HG02852 (cell line): ENCODE results near the gene DCUN1D4.
"Not testable (repeated sequence)": the region's sequence is repeated elsewhere in the genome, so short reads cannot be mapped to it uniquely, and the experiment has no call there.

Source experiments
- ATAC-seq: cut with Tn5 transposase; IDR thresholded peaks from one replicate; pipeline ENCODE4 v1.9.1; 2021; ENCODE audit warnings: mild to moderate bottlenecking, moderate library complexity; ENCODE audit not compliant: unreplicated experiment

DCUN1D4 gene

DNA sequence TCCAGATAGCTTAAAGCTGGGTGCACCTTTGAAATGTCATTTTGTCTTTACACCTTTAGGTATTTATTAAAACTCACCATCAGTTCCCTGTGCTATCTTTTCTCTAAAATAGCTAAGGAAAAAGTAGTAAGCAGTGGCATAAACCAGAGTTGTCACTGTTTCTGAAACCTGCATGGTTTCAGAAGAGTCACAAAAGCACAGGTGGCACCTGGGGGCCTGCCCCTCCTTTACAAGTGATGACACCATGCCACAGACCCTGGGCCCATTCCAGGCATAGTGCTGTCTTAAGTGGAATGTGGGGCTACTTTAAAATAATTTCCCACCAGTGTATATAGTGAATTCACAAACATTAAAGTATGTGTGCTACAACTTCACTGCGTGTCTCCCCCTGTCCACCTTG is 47.8 kb downstream of the DCUN1D4 start:
- ATAC-seq, result no peak

DNA sequence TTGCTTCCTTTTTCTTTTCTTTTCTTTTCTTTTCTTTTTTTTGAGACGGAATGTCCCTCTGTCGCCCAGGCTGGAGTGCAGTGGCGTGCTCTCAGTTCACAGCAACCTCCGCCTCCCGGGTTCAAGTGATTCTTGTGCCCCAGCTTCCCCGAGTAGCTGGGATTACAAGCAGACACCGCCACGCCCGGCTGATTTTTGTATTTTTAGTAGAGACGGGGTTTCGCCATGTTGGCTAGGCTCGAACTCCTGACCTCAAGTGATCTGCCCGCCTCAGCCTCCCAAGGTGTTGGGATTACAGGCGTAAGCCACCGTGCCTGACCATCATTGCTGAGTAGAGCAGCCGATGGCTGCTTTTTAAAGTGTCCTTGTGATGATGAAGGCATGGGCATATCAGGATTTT is 50.4 kb downstream of the DCUN1D4 start:
- ATAC-seq, result not testable (repeated sequence)

DNA sequence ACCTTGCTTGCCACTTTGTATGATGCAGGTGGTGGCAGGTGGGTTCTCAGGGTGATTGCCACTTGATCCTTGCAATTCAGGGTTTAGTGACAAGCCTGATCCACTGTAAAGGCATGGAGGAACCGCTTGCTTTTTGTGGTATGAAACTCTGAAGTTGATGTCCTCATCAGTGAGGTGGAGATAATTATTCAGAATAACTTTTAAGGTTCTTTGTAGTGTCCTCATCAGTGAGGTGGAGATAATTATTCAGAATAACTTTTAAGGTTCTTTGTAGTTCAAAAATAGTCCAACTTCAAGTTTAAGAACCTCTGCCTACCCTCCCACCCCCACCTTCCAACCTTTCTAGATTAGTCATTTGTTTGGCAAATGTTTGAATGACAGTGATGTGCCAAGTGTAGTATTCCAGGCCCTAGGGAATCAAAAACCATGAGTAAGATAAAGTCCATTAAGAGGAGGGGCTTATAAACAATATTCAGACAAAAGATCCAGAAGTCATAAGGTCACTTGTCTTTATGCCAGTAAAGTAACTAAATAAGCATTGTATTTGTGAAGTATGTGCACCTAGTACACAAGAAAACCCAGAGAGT is 51.2 kb downstream of the DCUN1D4 start:
- no peak for ATAC-seq

DNA sequence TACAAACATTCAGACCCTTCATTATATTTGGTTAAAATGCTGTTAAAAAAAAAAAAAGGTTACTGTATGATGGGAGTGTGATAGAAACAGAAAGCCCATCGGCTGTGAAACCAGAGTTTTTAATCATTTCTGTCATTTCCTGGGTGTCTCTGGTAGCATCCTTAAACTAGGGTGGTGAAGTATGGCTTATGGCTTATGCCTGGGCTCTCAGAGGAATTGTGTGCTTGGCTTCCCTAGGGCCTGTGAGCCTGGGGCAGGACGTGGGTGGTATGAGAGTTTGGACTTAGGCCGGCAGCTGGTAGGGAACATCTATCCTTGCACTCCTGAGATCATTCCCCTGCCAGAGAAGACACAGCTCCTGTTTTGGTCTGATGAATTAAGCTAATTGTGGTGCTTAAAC is 52.2 kb downstream of the DCUN1D4 start:
- ATAC-seq, result peak; percentile 53

GRCh38 chr4:51895816-51896408 is 53.0 kb downstream of the DCUN1D4 start:
- peak; percentile 98 for ATAC-seq

- no peak for ATAC-seq
Observed at GRCh38 chr4:51901363-51901762, 58.4 kb downstream of the DCUN1D4 start.

GRCh38 chr4:51906167-51906958 is 63.4 kb downstream of the DCUN1D4 start:
- peak; percentile 98 for ATAC-seq

- no peak for ATAC-seq
Observed at GRCh38 chr4:51907006-51907669, 64.2 kb downstream of the DCUN1D4 start.

DNA sequence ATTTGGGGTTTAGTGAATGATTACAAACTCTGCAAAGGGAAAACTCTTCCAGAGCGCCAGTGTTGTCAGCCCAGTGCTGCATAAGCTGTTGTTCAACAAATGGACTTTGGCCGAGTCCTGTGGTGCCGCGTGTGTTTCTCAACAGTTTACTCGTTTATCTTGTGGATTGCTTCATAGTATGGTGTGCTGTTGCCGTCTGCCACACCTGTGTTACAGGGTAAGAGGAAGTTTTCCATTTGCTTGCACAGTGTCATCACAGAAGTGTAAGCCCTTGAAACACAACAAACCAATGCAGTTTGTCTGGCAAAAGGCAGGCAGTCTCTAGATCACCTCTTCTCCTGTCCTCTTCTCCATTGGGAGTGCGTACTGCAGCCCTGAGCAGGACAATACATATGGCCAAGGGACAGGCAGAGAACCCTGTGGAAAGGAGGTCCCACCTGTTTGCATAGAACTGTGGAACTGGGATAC is 66.3 kb downstream of the DCUN1D4 start:
- ATAC-seq, result no peak

GRCh38 chr4:51918251-51918650 is 75.3 kb downstream of the DCUN1D4 start:
- ATAC-seq, result no peak

GRCh38 chr4:51923343-51923742 is 80.4 kb downstream of the DCUN1D4 start:
- no peak for ATAC-seq

GRCh38 chr4:51925307-51925706 is 82.4 kb downstream of the DCUN1D4 start:
- ATAC-seq, result no peak

DNA sequence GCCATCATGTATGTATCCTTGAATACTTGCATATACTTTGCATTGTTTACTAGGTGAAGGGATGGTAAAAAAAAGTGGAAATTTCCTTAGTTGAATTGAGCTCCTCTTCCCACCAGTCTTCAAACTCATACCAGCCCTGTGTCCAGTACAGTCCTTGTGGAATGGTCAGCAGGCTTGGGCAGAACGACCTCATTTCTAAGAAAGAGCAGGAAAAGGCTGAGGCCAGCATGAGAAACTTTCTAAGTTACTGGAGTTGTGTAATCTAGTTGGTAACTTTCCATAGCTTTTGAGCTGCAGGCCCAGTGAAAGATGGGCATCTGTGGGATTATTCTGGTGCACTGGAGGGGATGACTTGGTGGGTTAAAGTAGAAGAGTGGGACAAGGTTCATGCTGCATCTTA is 87.6 kb downstream of the DCUN1D4 start:
- no peak for ATAC-seq

DNA sequence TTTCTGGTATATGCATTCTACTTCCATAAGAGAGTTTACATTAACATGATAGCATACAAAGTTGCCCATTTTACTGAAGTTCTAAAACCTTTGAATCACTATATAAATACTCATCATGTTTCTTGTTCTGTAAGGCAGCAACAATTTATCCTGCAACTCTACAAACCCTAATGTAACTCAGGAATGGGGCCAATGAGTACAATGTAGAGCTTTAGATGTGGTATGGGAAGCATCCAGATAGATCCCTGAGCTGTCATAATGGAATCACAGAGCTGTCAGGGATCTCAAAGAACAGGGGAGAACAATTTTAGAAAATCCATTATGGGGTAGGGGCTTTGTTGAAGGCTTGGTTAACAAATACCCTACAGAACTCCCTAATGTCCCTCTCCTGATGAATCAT is 88.5 kb downstream of the DCUN1D4 start:
- no peak for ATAC-seq

DNA sequence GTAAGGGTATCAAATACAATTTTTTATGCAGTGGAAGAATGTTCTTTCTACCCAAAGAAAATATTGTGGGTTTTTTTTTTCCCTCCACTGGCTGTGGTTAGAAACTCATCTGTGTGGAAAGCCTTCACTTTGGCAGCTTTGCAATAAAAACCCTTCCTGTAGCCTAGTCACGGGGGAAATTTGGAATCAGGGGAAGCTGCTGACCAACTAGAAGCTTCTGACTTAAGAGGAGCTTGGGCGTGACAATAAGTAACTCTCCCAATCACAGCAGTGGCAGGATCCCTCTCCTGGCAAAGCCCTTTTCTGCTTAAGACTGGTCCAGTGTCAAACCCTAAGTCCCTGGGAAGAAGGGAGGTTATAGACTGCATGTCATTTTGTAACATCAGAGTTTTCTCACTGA is 89.3 kb downstream of the DCUN1D4 start:
- ATAC-seq, result no peak

DNA sequence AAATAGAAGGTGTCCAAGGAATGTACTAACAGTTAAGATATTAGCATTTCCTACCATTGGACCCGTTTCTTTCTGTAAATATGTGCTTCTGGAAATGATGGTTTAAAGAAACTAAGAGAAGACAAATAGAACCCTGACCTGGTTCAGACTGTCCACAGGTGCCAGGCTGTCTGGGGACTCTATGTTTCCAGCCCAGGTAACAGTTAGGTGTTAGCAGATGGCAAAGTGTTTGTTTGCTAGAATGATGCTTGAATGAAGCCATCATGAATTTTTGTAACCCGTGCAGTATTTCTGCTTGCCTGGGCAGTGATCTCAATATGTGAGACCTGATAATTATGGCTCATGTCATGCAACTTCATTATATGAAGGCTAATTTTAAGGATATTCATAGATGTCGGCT is 89.7 kb downstream of the DCUN1D4 start:
- ATAC-seq, result no peak

- ATAC-seq, result not testable (repeated sequence)
Observed at GRCh38 chr4:51940460-51940859, 97.5 kb downstream of the DCUN1D4 start.

DNA sequence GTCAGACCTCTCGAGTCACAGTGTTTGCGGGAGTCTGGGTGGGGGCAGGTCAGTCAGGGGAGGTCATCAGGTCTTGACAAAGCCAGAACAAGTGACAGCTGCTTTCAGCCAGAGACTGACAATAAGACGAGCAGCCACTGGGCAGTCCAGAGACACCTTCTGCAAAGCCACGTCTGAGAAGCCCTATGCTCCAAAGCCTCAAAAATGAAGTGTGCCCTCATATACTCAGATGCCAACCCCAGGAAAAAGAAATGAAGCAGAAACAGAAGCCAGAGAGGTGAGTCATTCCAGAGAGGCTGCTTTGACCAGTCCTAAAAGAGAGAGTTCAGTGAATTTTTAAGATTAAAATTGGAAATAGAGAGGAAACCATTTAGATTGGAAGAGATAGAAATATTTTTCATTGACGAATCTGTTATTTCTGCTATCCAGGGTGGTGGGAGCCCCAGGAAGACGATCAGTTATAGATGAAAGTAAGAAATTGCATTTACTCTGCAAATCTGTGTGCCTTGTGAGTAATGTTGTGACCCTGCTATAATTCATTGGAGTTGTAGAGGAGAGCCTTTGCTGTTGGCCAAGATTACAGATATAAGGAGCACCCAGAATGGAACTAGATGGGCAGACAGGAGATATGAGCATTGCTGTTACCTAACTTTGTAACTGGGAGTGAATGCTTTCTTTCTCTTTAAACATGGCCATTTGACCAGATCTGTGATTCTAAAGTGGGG is 99.3 kb downstream of the DCUN1D4 start:
- ATAC-seq, result no peak

DNA sequence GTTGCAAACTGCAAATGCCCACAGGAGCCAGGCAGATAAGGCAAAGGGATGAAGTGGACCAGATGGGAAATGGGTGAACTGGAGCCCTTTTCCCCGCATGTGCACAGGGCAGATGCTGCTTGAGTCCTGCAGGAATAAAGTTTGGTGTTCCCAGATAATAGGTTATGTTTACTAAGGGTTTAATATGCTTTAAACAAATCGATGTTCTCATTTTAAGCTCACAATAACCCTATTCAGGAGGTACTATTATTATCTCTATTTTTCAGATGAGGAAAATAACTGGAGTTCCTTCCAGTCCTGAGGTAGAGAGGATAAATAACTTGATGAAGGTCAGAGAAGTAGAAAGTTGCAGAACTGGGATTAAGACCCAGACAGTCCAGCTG is 99.9 kb downstream of the DCUN1D4 start:
- no peak for ATAC-seq

DNA sequence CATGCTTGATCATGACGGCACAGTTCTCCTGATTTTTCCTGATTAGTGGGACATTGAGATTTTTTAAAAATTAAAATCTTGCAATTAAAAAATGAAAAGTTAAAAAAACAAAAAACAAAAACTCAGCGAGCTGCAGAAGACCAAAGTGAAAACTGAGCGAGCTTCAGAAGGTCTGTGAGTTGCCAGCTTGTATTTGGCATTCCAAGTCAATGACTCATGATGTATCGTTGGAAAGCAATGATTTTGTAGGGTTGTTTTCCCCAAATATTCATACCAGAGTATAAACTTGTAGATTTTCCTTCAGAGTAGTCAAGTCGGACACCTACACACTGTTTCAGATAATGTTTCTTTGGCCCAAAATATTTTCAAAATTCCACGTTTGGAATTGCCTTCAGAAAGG is 100.3 kb downstream of the DCUN1D4 start:
- no peak for ATAC-seq
